HG03558 (cell line): ENCODE measurements around the gene CATSPERD.
"Not testable (repeated sequence)": the region's sequence is repeated elsewhere in the genome, so short reads cannot be mapped to it uniquely, and the experiment has no call there.

Experiments
- ATAC-seq: cut with Tn5 transposase; IDR thresholded peaks from one replicate; pipeline ENCODE4 v1.9.1; 2021; ENCODE audit warnings: moderate number of reproducible peaks; ENCODE audit not compliant: unreplicated experiment; ENCODE audit errors: extremely low read depth

Gene CATSPERD

GRCh38 chr19:5719274-5719960 lies 1.0 kb upstream of the CATSPERD start:
- no peak for ATAC-seq

- no peak for ATAC-seq
These were observed 7.1 kb downstream of the CATSPERD start for GRCh38 chr19:5727453-5728050.

GRCh38 chr19:5733172-5733571 lies 12.7 kb downstream of the CATSPERD start:
- ATAC-seq: not testable (repeated sequence)

GRCh38 chr19:5738423-5738822 lies 18.0 kb downstream of the CATSPERD start:
- no peak for ATAC-seq

- ATAC-seq: no peak
These were observed 21.6 kb downstream of the CATSPERD start for GRCh38 chr19:5742051-5742450.

- no peak for ATAC-seq
These were observed 23.2 kb downstream of the CATSPERD start for GRCh38 chr19:5743630-5744029.

GRCh38 chr19:5744999-5745398 lies 24.6 kb downstream of the CATSPERD start:
- not testable (repeated sequence) for ATAC-seq

- ATAC-seq: not testable (repeated sequence)
These were observed 28.5 kb downstream of the CATSPERD start for GRCh38 chr19:5748920-5749319.

- no peak for ATAC-seq
These were observed 29.1 kb downstream of the CATSPERD start for GRCh38 chr19:5749505-5749904.

GRCh38 chr19:5751709-5752108 lies 31.3 kb downstream of the CATSPERD start:
- ATAC-seq: no peak

GRCh38 chr19:5753743-5754142 lies 33.3 kb downstream of the CATSPERD start:
- ATAC-seq: no peak

GRCh38 chr19:5762608-5763217 lies 42.3 kb downstream of the CATSPERD start:
- ATAC-seq: no peak

- ATAC-seq: no peak
These were observed 44.8 kb downstream of the CATSPERD start for GRCh38 chr19:5765220-5765619.

GRCh38 chr19:5767949-5768348 lies 47.5 kb downstream of the CATSPERD start:
- ATAC-seq: no peak

GRCh38 chr19:5772416-5772815 lies 52.0 kb downstream of the CATSPERD start:
- ATAC-seq: no peak

GRCh38 chr19:5773276-5773675 lies 52.8 kb downstream of the CATSPERD start:
- ATAC-seq: no peak

GRCh38 chr19:5774921-5775320 lies 54.5 kb downstream of the CATSPERD start:
- ATAC-seq: no peak

- no peak for ATAC-seq
These were observed 55.4 kb downstream of the CATSPERD start for GRCh38 chr19:5775668-5776309.

- ATAC-seq: no peak
These were observed 58.0 kb downstream of the CATSPERD start for GRCh38 chr19:5778402-5778801.

GRCh38 chr19:5780916-5781315 lies 60.5 kb downstream of the CATSPERD start:
- not testable (repeated sequence) for ATAC-seq

GRCh38 chr19:5782322-5782721 lies 61.9 kb downstream of the CATSPERD start:
- no peak for ATAC-seq
